ENCODE data around the gene TMEM183A. TPM values are rescaled to one million over a fixed set of nuclear protein-coding genes. Genes with fewer than 3 reads are reported as not detected.

Gene TMEM183A
- total and polyA plus RNA-seq, 9 of the 15 experiments (the other 6 are each of a cell fraction or from before 2014, with no cell fraction given): 23.4 to 190 (median 124) TPM

DNA sequence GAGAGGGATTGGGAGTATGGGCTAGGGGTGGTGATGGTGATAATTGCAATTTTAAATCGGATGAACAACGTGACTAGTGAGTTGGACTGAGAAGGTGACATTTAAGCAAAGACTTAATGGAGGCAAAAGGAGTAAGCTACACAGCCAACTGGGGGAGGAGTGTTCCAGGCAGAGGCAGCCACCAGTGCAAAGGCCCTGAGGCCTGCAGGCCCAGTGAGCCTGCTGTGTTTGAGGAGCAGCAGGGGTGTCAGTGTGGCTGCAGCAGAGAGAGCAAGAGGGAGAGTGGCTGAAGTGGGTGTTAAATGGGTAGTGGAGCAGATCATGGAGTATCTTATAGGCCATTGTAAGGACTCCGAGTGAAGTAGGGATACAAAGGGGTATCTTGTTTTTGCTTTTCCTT lies 59.8 kb downstream of the TMEM183A start:
- no peak for DNase-seq (ENCODE audit: extremely low read depth in 1 of 4, low spot score in 3 of 4)
- no peak for TF ChIP-seq ARID2 (IDR thresholded peaks at IDR 0.05)
- TF ChIP-seq FOXJ3 (CRISPR knock-in tag; IDR thresholded peaks at IDR 0.05): no peak
- TF ChIP-seq GATA2 (CRISPR knock-in tag; IDR thresholded peaks at IDR 0.05): no peak
- no peak for TF ChIP-seq ZNF57 (CRISPR knock-in tag; IDR thresholded peaks at IDR 0.05)
- TF ChIP-seq ZNF644 (tag; IDR thresholded peaks at IDR 0.05; ENCODE audit: low read depth): no peak
- no peak for ATAC-seq
- BruUV-seq (replicated peaks): no TSS peak
- peaks cover 16% of the 10 kb centered on the region; the same call in 1 of the 2 replicates for H4K20me1 ChIP-seq (replicated peaks; ENCODE audit: control insufficient read depth, insufficient read depth, low read length)
- in situ Hi-C loops (cut with MboI) (no loop called here), intact Hi-C loops (cut with micrococcal nuclease) (no loop called here)
- no peaks in the 10 kb centered on the region for H3K79me2 ChIP-seq (ENCODE audit: control insufficient read depth, insufficient read depth, low read length)
- ChIA-PET CTCF (ENCODE audit: low intra/inter-chr PET ratio) (no interaction called here), POLR2A (interaction anchor here (0.7 to 1.1 kb wide), 2 partner anchors 20 to 40 kb away, joined by 3 read pairs; no protein-coding TSS in a partner anchor)
- FAIRE-seq: no peak
- WGBS (ENCODE audit: insufficient coverage, low coverage, missing lambda C conversion rate): 2% methylated on average over 3 of the region's 3 CpGs
- H3K27ac ChIP-seq (ENCODE audit: extremely low read depth, low read depth, low read length): no peak overlapping the region
- no peak overlapping the region for H3K4me3 ChIP-seq
- peaks cover 37 to 75% of the 10 kb centered on the region in 2 experiments for H3K27me3 ChIP-seq (ENCODE audit: control insufficient read depth in 2 of 2, insufficient read depth in 2 of 2, low read length in 2 of 2)
- H3K9me1 ChIP-seq (ENCODE audit: control insufficient read depth, insufficient read depth, low read length): no peaks in the 10 kb centered on the region
- no peaks in the 10 kb centered on the region for H3K9me3 ChIP-seq (replicated peaks; ENCODE audit: control insufficient read depth, insufficient read depth, low read depth, low read length)
- H3K36me3 ChIP-seq (ENCODE audit: control insufficient read depth, insufficient read depth, low read length): no peaks in the 10 kb centered on the region
- no peak overlapping the region for H3K4me2 ChIP-seq (ENCODE audit: insufficient read depth, low read length)
- no peak overlapping the region for H3K9ac ChIP-seq (ENCODE audit: insufficient read depth in 1 of 2, low read depth in 2 of 2, low read length in 2 of 2)
- no peaks in the 10 kb centered on the region for H3K4me1 ChIP-seq (replicated peaks in 1 of 2; ENCODE audit: control insufficient read depth in 2 of 2, insufficient read depth in 2 of 2, low read length in 2 of 2)
- no peak overlapping the region for H2AFZ ChIP-seq (ENCODE audit: low read depth, low read length)

DNA sequence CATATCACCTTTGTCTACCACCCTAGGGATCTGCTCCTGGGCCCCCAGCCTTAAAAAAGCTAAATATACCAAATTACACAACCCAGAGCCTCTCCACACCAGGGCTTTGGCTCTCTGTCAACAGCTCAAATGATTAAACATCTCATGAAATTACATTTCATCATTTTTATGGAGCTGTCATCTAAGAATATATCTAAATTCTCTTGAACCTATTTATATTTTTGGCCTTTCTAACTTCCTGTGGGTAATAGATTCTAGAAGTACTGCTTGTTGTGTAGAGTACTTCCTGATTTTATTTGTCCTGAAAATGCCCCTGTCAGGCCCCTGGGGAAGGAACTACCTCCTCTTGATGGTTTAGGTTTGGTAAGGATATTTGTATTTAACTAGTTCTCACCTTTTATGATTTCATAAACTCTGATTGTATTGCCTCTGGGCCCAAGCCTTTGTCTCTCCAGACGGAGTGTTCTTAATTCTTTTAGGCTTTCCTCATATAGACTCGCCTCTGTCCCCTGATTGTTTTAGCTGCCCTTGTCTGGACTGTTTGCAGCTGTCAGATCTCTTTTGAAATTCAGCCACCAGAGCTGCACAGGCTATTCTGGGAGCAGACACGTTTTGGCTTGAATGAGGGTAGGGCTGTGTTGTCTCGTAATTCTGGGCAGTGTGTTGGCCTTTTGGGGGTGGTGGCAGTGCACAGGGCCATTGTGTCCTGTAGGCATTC lies 62.0 kb downstream of the TMEM183A start:
- Histone ChIP-seq H3K79me2 (ENCODE audit: control insufficient read depth, insufficient read depth, low read length) (no peaks in the 10 kb centered on the region), H3K27me3 (ENCODE audit: control insufficient read depth in 2 of 2, insufficient read depth in 2 of 2, low read length in 2 of 2) (peaks cover 38 to 73% of the 10 kb centered on the region in 2 experiments), H3K4me2 (ENCODE audit: insufficient read depth, low read length) (no peak overlapping the region), H2AFZ (ENCODE audit: low read depth, low read length) (no peak overlapping the region), H3K4me1 (replicated peaks in 1 of 2; ENCODE audit: control insufficient read depth in 2 of 2, insufficient read depth in 2 of 2, low read length in 2 of 2) (no peaks in the 10 kb centered on the region), H4K20me1 (replicated peaks; ENCODE audit: control insufficient read depth, insufficient read depth, low read length) (peaks cover 16% of the 10 kb centered on the region; the same call in 1 of the 2 replicates), H3K9me1 (ENCODE audit: control insufficient read depth, insufficient read depth, low read length) (no peaks in the 10 kb centered on the region), H3K36me3 (ENCODE audit: control insufficient read depth, insufficient read depth, low read length) (no peaks in the 10 kb centered on the region), H3K27ac (ENCODE audit: extremely low read depth, low read depth, low read length) (no peak overlapping the region), H3K9ac (ENCODE audit: insufficient read depth in 1 of 2, low read depth in 2 of 2, low read length in 2 of 2) (no peak overlapping the region), H3K4me3 (no peak overlapping the region), H3K9me3 (replicated peaks; ENCODE audit: control insufficient read depth, insufficient read depth, low read depth, low read length) (no peaks in the 10 kb centered on the region)
- no peak for TF ChIP-seq HDAC2 (IDR thresholded peaks at IDR 0.05)
- TF ChIP-seq YY1 (IDR thresholded peaks at IDR 0.05; ENCODE audit: borderline replicate concordance in 1 of 3, control insufficient read depth in 1 of 3, extremely low read depth in 1 of 3, insufficient read depth in 3 of 3, insufficient read length in 1 of 3, insufficient replicate concordance in 2 of 3, low read depth in 1 of 3, low read length in 2 of 3): no peak
- no peak for TF ChIP-seq GABPB1 (CRISPR knock-in tag; IDR thresholded peaks at IDR 0.05)
- TF ChIP-seq HMG20B (CRISPR knock-in tag; IDR thresholded peaks at IDR 0.05): no peak
- no peak for TF ChIP-seq CBX8 (IDR thresholded peaks at IDR 0.05; ENCODE audit: borderline replicate concordance, extremely low read depth, low read depth, low read length, poor library complexity, severe bottlenecking)
- DNase-seq (ENCODE audit: extremely low read depth in 1 of 4, low spot score in 3 of 4): no peak
- FAIRE-seq: peak; percentile 42
- no peak for ATAC-seq
- 8% methylated on average over 4 of the region's 4 CpGs for WGBS (ENCODE audit: insufficient coverage, low coverage, missing lambda C conversion rate)
- intact Hi-C loops (cut with micrococcal nuclease): no loop called here
- CTCF ChIA-PET (ENCODE audit: low intra/inter-chr PET ratio): no interaction called here
- POLR2A ChIA-PET: interaction anchor here (0.5 to 2.4 kb wide), 2 partner anchors 8 to 158 kb away, joined by 4 to 6 read pairs; no protein-coding TSS in a partner anchor
- in situ Hi-C loops (cut with MboI): no loop called here
- no TSS peak for BruUV-seq (replicated peaks)
